Neural crest cell (in vitro differentiated cells): Measurements from ENCODE around the gene TPSD1. TPM values are rescaled to one million over a fixed set of nuclear protein-coding genes. Genes with fewer than 3 reads are reported as not detected.

Experiments used
- DNase-seq: peaks from one replicate; pipeline ENCODE4 v3.0.0; 2021; ENCODE audit warnings: low read depth, mixed read lengths, low spot score
- H3K27ac Mint-ChIP-seq: one replicate; pipeline ENCODE4 v1.8.0; 2021; ENCODE audit warnings: mild to moderate bottlenecking, mixed read lengths; ENCODE audit not compliant: unreplicated experiment
- H3K27me3 Mint-ChIP-seq: 2 replicates; pipeline ENCODE4 v1.8.0; 2021; ENCODE audit warnings: low read depth, mild to moderate bottlenecking, mixed read lengths
- H3K36me3 Mint-ChIP-seq: 2 replicates; pipeline ENCODE4 v1.8.0; 2021; ENCODE audit warnings: low read depth, mild to moderate bottlenecking, mixed read lengths
- H3K4me1 Mint-ChIP-seq: 2 replicates; pipeline ENCODE4 v1.8.0; 2021; ENCODE audit warnings: mixed read lengths
- H3K4me3 Mint-ChIP-seq: one replicate; pipeline ENCODE4 v1.8.0; 2021; ENCODE audit warnings: mild to moderate bottlenecking, mixed read lengths
- H3K9me3 Mint-ChIP-seq: 2 replicates; pipeline ENCODE4 v1.8.0; 2021; ENCODE audit warnings: mixed read lengths
- CTCF ChIP-seq: fragments of 200-600 bp; sonication (generic); conservative IDR thresholded peaks from 2 replicates; pipeline ENCODE4 v1.5.0; 2021; ENCODE audit warnings: antibody characterized with exemption, mild to moderate bottlenecking
- total RNA-seq: library from RNA; stranded (reverse); gene quantifications from 2 replicates; pipeline ENCODE4 v1.2.1, GENCODE V29; 2021

Gene TPSD1
- total RNA-seq, 1 donor from 2014 or later, result not detected

- H3K27ac Mint-ChIP-seq, result no peak overlapping the region
- H3K4me3 Mint-ChIP-seq, result no peak overlapping the region
- no peak for TF ChIP-seq CTCF
- no peak for DNase-seq
- H3K9me3 Mint-ChIP-seq, result no peaks in the 10 kb centered on the region
- H3K36me3 Mint-ChIP-seq, result no peaks in the 10 kb centered on the region
- peaks cover 3% of the 10 kb centered on the region for H3K4me1 Mint-ChIP-seq
- peaks cover 8% of the 10 kb centered on the region for H3K27me3 Mint-ChIP-seq
Measured at GRCh38 chr16:1277151-1277598, 21.3 kb downstream of the TPSD1 start.

GRCh38 chr16:1277617-1278282, 21.9 kb downstream of the TPSD1 start:
- H3K36me3 Mint-ChIP-seq, result no peaks in the 10 kb centered on the region
- peaks cover 3% of the 10 kb centered on the region for H3K4me1 Mint-ChIP-seq
- DNase-seq, result no peak
- H3K9me3 Mint-ChIP-seq, result no peaks in the 10 kb centered on the region
- H3K27ac Mint-ChIP-seq, result no peak overlapping the region
- H3K27me3 Mint-ChIP-seq, result peaks cover 8% of the 10 kb centered on the region
- no peak overlapping the region for H3K4me3 Mint-ChIP-seq
- no peak for TF ChIP-seq CTCF

GRCh38 chr16:1278477-1278876, 22.6 kb downstream of the TPSD1 start:
- Mint-ChIP-seq H3K27me3 (peaks cover 5% of the 10 kb centered on the region), H3K9me3 (no peaks in the 10 kb centered on the region), H3K36me3 (no peaks in the 10 kb centered on the region), H3K27ac (no peak overlapping the region), H3K4me1 (peaks cover 8% of the 10 kb centered on the region), H3K4me3 (no peak overlapping the region)
- DNase-seq, result no peak
- no peak for TF ChIP-seq CTCF

GRCh38 chr16:1279081-1279944, 23.4 kb downstream of the TPSD1 start:
- TF ChIP-seq CTCF, result no peak
- Mint-ChIP-seq H3K4me1 (peaks cover 12% of the 10 kb centered on the region), H3K9me3 (no peaks in the 10 kb centered on the region), H3K36me3 (no peaks in the 10 kb centered on the region), H3K27me3 (peaks cover 5% of the 10 kb centered on the region), H3K4me3 (no peak overlapping the region), H3K27ac (no peak overlapping the region)
- no peak for DNase-seq

GRCh38 chr16:1279945-1280589, 24.2 kb downstream of the TPSD1 start:
- peaks cover 12% of the 10 kb centered on the region for H3K4me1 Mint-ChIP-seq

More at GRCh38 chr16:1279945-1280589, 24.2 kb downstream of the TPSD1 start:
- H3K27me3 Mint-ChIP-seq, result peaks cover 4% of the 10 kb centered on the region
- no peak for TF ChIP-seq CTCF
- H3K9me3 Mint-ChIP-seq, result no peaks in the 10 kb centered on the region
- no peak for DNase-seq
- H3K36me3 Mint-ChIP-seq, result no peaks in the 10 kb centered on the region
- H3K4me3 Mint-ChIP-seq, result no peak overlapping the region
- no peak overlapping the region for H3K27ac Mint-ChIP-seq
